ENCODE results near the gene SRP14. TPM values are rescaled to one million over a fixed set of nuclear protein-coding genes. Genes with fewer than 3 reads are reported as not detected.
"Not testable (repeated sequence)": the region's sequence is repeated elsewhere in the genome, so short reads cannot be mapped to it uniquely, and the experiment has no call there.

SRP14 gene
- total RNA-seq, 4 donors from 2014 or later: 177 to 369 (median 237) TPM

GRCh38 chr15:40075298-40076044 lies 36.5 kb upstream of the SRP14 start:
- H3K9me3 ChIP-seq: no peaks in the 10 kb centered on the region
- TF ChIP-seq CTCF (IDR thresholded peaks at IDR 0.05) (no peak), POLR2A (IDR thresholded peaks at IDR 0.05) (no peak)
- 67 to 73% methylated on average over 16 to 17 of the region's 18 CpGs for WGBS, 2 donors
- no peak for DNase-seq
- H3K4me3 ChIP-seq: no peak overlapping the region
- intact Hi-C loops (cut with DNase I): no loop called here
- H3K36me3 ChIP-seq: no peaks in the 10 kb centered on the region
- H3K27ac ChIP-seq: no peak overlapping the region
- H3K4me1 ChIP-seq: peaks cover 3 to 35% (median 6%) of the 10 kb centered on the region in 3 donors
- peaks cover 0 to 16% (median 0%) of the 10 kb centered on the region in 4 donors for H3K27me3 ChIP-seq

- H3K9me3 ChIP-seq; H3K36me3 ChIP-seq; H3K4me3 ChIP-seq; H3K27ac ChIP-seq; intact Hi-C loops (cut with DNase I); DNase-seq: not testable (repeated sequence)
- Histone ChIP-seq H3K4me1 (peaks cover 10 to 39% (median 12%) of the 10 kb centered on the region in 3 donors), H3K27me3 (peaks cover 0 to 14% (median 0%) of the 10 kb centered on the region in 4 donors)
- 80 to 95% methylated on average over 2 to 4 of the region's 27 CpGs for WGBS, 2 donors
These were observed 35.7 kb upstream of the SRP14 start for GRCh38 chr15:40074656-40075055.

GRCh38 chr15:40073716-40074490 lies 34.9 kb upstream of the SRP14 start:
- DNase-seq; intact Hi-C loops (cut with DNase I); H3K4me3 ChIP-seq; H3K9me3 ChIP-seq; H3K27ac ChIP-seq; H3K36me3 ChIP-seq: not testable (repeated sequence)
- Histone ChIP-seq H3K4me1 (peaks cover 18 to 47% (median 20%) of the 10 kb centered on the region in 3 donors), H3K27me3 (peaks cover 0 to 14% (median 0%) of the 10 kb centered on the region in 4 donors)
- 72 to 84% methylated on average over 20 to 27 of the region's 34 CpGs for WGBS, 2 donors

GRCh38 chr15:40072216-40072990 lies 33.4 kb upstream of the SRP14 start:
- no peaks in the 10 kb centered on the region for H3K9me3 ChIP-seq
- WGBS, 2 donors: 36 to 40% methylated on average over 18 to 28 of the region's 34 CpGs
- no peak for DNase-seq
- peak overlapping the region in 1 of 4 donors; percentile 33 for H3K4me3 ChIP-seq
- H3K36me3 ChIP-seq: no peaks in the 10 kb centered on the region
- peaks cover 22 to 58% (median 22%) of the 10 kb centered on the region in 3 donors for H3K4me1 ChIP-seq
- H3K27me3 ChIP-seq: peaks cover 0 to 14% (median 0%) of the 10 kb centered on the region in 4 donors
- TF ChIP-seq POLR2A (IDR thresholded peaks at IDR 0.05) (no peak), CTCF (IDR thresholded peaks at IDR 0.05) (no peak)
- intact Hi-C loops (cut with DNase I): no loop called here
- no peak overlapping the region for H3K27ac ChIP-seq

- TF ChIP-seq CTCF (IDR thresholded peaks at IDR 0.05): no peak
- no peak for TF ChIP-seq POLR2A (IDR thresholded peaks at IDR 0.05)
- Histone ChIP-seq H3K9me3 (no peaks in the 10 kb centered on the region), H3K4me3 (no peak overlapping the region), H3K27ac (no peak overlapping the region), H3K36me3 (no peaks in the 10 kb centered on the region), H3K4me1 (peaks cover 22 to 48% (median 22%) of the 10 kb centered on the region in 3 donors), H3K27me3 (peaks cover 0 to 21% (median 0%) of the 10 kb centered on the region in 4 donors)
- 97 to 98% methylated on average over 7 to 8 of the region's 8 CpGs for WGBS, 2 donors
- intact Hi-C loops (cut with DNase I): no loop called here
- no peak for DNase-seq
These were observed 31.7 kb upstream of the SRP14 start for GRCh38 chr15:40070608-40071218.
